CD4-positive, alpha-beta T cell treated with Interleukin-21 for 1 hour (primary cell): ENCODE data around the gene B3GAT1.
"Not testable (repeated sequence)": the region's sequence is repeated elsewhere in the genome, so short reads cannot be mapped to it uniquely, and the experiment has no call there.

Experiments used
- DNase-seq: peaks from one replicate; pipeline ENCODE4 v3.0.0-alpha.2; 2020

The B3GAT1 gene

GRCh38 chr11:134352111-134352510, 59.9 kb downstream of the B3GAT1 start:
- no peak for DNase-seq

GRCh38 chr11:134350381-134350780, 61.7 kb downstream of the B3GAT1 start:
- DNase-seq = no peak

GRCh38 chr11:134349802-134350355, 62.2 kb downstream of the B3GAT1 start:
- DNase-seq = no peak

- DNase-seq = peak; percentile 49
Measured at GRCh38 chr11:134349109-134349801, 62.8 kb downstream of the B3GAT1 start.

- no peak for DNase-seq
Measured at GRCh38 chr11:134347441-134347840, 64.6 kb downstream of the B3GAT1 start.

GRCh38 chr11:134346976-134347350, 65.1 kb downstream of the B3GAT1 start:
- DNase-seq = no peak

- no peak for DNase-seq
Measured at GRCh38 chr11:134346101-134346975, 65.7 kb downstream of the B3GAT1 start.

GRCh38 chr11:134345237-134345550, 66.8 kb downstream of the B3GAT1 start:
- DNase-seq = no peak

GRCh38 chr11:134344497-134345236, 67.4 kb downstream of the B3GAT1 start:
- not testable (repeated sequence) for DNase-seq

GRCh38 chr11:134343646-134344045, 68.4 kb downstream of the B3GAT1 start:
- DNase-seq = no peak

- DNase-seq = no peak
Measured at GRCh38 chr11:134342572-134343340, 69.3 kb downstream of the B3GAT1 start.

- no peak for DNase-seq
Measured at GRCh38 chr11:134341805-134342571, 70.1 kb downstream of the B3GAT1 start.

GRCh38 chr11:134340354-134340964, 71.6 kb downstream of the B3GAT1 start:
- DNase-seq = no peak

- no peak for DNase-seq
Measured at GRCh38 chr11:134339756-134340155, 72.3 kb downstream of the B3GAT1 start.

- DNase-seq = no peak
Measured at GRCh38 chr11:134338654-134339053, 73.4 kb downstream of the B3GAT1 start.

- DNase-seq = no peak
Measured at GRCh38 chr11:134338068-134338467, 74.0 kb downstream of the B3GAT1 start.

- no peak for DNase-seq
Measured at GRCh38 chr11:134337051-134337450, 75.0 kb downstream of the B3GAT1 start.

- DNase-seq = no peak
Measured at GRCh38 chr11:134334796-134335571, 77.1 kb downstream of the B3GAT1 start.

GRCh38 chr11:134333946-134334345, 78.1 kb downstream of the B3GAT1 start:
- no peak for DNase-seq

GRCh38 chr11:134333312-134333711, 78.7 kb downstream of the B3GAT1 start:
- DNase-seq = no peak
